Measurements from ENCODE around the gene IQCK.

IQCK gene

DNA sequence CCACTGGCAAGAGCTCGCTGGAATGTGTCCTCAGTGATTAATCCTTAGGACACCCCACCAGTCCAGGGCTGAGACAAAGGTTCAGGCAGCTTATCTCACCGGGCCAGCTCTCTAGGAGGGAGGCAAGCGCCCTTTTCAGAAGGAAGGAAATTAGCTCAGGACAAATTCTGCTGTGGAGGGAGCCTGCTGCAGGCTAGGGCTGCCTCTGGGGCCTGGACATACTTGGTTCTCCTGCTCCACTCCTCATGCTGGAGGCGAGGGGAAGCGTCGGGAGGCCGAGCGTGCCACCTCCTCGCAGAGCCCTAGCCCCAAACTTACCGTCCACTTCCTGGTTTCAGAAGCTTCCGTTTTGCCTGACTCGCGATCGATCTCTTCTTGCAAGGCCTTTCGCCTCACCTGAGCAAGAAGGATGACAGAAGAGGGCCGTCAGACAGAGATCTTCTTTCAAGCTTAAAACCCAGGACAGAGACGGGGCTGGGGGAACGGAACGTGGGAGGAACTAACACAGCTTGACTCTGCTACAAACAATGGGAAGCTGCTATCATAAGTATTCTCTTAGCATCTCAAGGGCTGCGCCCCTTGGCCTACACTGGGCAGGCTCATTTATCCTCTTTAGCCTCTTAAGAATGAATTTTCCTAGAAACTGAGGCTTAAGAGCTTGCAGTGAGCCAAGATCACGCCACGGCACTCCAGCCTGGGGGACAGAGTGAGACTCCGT lies 7.7 kb upstream of the IQCK start:
- no peak for DNase-seq (ENCODE audit: low read depth)

DNA sequence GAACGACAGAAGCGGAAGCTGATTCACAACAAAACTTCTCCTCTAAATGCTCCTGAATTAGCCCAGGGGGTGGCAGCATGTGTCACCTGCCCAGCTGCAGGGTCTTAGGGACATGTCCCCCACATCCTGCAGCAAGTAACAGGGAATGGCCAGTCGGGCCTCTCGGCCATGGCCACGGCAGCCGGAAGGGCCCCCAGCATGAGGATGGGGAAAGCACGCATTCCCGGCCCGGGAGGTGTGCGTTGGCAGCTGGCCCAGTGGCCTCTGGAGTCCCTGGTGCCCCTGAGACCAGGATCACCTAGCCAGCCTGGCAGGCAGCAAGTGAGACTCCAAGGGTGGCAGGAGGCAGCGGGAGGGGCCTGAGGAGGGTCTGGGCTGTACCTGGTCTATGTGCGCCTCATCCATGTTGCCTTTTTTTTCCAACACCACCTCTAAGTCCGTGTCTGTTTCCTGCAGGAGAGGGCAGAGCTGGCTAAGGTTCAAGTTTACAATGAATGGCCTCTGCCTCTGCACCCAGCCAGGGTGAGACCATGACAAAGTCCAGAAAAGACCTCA lies 7.0 kb upstream of the IQCK start:
- TF ChIP-seq, protein P1, sequence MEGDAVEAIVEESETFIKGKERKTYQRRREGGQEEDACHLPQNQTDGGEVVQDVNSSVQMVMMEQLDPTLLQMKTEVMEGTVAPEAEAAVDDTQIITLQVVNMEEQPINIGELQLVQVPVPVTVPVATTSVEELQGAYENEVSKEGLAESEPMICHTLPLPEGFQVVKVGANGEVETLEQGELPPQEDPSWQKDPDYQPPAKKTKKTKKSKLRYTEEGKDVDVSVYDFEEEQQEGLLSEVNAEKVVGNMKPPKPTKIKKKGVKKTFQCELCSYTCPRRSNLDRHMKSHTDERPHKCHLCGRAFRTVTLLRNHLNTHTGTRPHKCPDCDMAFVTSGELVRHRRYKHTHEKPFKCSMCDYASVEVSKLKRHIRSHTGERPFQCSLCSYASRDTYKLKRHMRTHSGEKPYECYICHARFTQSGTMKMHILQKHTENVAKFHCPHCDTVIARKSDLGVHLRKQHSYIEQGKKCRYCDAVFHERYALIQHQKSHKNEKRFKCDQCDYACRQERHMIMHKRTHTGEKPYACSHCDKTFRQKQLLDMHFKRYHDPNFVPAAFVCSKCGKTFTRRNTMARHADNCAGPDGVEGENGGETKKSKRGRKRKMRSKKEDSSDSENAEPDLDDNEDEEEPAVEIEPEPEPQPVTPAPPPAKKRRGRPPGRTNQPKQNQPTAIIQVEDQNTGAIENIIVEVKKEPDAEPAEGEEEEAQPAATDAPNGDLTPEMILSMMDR (IDR thresholded peaks at IDR 0.05; ENCODE audit: control insufficient read depth, insufficient read depth, low read depth, low read length, missing control alignments), result no peak
- no peak for DNase-seq (ENCODE audit: low read depth)
- no peak overlapping the region for H3K4me3 ChIP-seq (ENCODE audit: control insufficient read depth, low read depth, low read length)

More for the DNA sequence above, 7.7 kb upstream of the IQCK start:
- H3K4me3 ChIP-seq (ENCODE audit: control insufficient read depth, low read depth, low read length), result no peak overlapping the region
- TF ChIP-seq, protein P1 (IDR thresholded peaks at IDR 0.05; ENCODE audit: control insufficient read depth, insufficient read depth, low read depth, low read length, missing control alignments), result no peak

DNA sequence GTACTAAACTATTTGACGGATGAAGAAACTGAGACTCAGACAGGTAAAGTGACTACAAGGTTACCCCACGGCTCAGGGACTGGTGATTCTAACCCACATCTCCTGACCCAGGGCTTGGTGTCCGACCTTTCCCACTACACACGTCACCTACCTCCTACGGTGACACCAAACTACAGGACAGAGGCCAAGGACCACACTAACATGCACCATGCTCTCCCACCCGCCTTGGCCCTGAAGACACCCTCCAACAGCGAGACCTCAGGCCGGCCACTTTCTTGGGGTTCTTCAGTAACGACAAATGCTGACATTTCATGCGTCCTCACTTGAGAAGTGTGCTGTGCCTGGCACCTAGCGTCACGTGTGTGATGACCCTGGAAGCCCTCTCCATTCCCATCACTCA lies 6.4 kb upstream of the IQCK start:
- H3K4me3 ChIP-seq (ENCODE audit: control insufficient read depth, low read depth, low read length), result no peak overlapping the region
- no peak for DNase-seq (ENCODE audit: low read depth)
- TF ChIP-seq, protein P1 (IDR thresholded peaks at IDR 0.05; ENCODE audit: control insufficient read depth, insufficient read depth, low read depth, low read length, missing control alignments), result no peak

DNA sequence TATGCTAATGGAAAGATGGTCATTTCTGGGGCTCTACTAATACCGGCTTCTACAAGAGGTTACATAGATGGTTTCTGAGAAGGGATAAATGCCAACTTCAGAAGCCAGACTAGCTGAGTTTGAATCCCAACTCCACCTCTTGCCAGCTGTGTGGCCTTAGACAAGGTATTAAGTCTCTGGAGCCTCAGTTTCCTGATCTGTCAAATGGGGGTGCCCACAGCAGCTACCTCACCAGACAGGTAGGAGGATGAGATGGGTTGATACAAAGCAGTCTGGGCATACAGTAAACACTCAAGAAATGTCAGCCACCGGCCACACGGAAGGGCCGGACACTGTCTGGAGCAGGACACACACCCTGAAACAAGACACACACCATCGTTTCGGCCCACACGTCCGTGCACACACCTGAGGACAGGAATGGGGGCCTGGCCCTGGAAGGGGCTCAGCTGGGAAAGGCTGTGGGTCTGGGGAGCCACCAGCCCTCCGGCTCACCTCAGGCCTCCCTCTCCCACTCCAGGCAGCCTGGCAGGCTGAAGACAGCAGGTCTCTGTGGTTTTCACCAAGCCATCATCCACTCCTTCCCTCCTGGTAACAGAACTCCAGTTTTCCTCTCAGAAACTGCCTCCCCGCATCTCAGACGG lies 5.5 kb upstream of the IQCK start:
- no peak for DNase-seq (ENCODE audit: low read depth)
- TF ChIP-seq, protein P1 (IDR thresholded peaks at IDR 0.05; ENCODE audit: control insufficient read depth, insufficient read depth, low read depth, low read length, missing control alignments), result no peak
- H3K4me3 ChIP-seq (ENCODE audit: control insufficient read depth, low read depth, low read length), result no peak overlapping the region

DNA sequence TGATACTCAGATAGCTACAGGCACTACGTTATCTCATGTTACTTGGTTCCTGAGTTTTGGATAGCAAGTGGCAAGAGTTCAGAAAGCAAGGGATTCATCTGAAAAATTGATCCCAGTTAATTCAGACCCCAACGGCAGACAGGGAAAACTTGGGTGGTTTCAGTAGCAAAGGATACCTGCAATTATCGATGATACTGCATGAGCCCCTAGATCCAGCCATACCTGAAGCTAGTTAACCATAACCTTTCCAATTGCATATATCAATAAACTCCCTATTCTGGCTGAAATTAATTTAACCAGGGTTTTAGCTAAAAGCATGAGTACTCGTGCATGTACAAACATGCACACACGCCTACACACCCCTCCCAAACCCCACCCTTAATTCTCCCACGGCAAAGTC lies 4.4 kb upstream of the IQCK start:
- DNase-seq (ENCODE audit: low read depth), result no peak
- H3K4me3 ChIP-seq (ENCODE audit: control insufficient read depth, low read depth, low read length), result no peak overlapping the region
- TF ChIP-seq, protein P1 (IDR thresholded peaks at IDR 0.05; ENCODE audit: control insufficient read depth, insufficient read depth, low read depth, low read length, missing control alignments), result no peak

DNA sequence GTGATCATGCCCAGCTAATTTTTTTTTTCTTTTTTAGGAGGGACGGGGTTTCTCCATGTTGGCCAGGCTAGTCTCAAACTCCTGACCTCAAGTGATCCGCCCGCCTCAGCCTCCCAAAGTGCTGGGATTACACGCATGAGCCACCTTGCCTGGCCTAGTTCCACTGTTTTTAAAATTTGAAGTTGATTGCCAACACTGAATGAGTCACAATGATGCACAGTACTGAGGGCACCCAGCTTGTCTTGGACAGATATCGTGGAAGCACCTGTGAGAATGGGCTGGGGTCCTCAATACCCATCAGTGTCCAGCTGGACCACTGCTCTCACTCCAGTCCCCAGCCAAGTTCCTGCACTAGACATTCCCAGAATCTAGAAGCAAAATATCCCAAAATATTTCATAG lies 2.5 kb upstream of the IQCK start:
- no peak for DNase-seq (ENCODE audit: low read depth)
- H3K4me3 ChIP-seq (ENCODE audit: control insufficient read depth, low read depth, low read length), result no peak overlapping the region
- TF ChIP-seq, protein P1 (IDR thresholded peaks at IDR 0.05; ENCODE audit: control insufficient read depth, insufficient read depth, low read depth, low read length, missing control alignments), result no peak

All from AG09309 (cell line).